Hepatocyte (in vitro differentiated cells): Measurements from ENCODE around the gene GEMIN4.

Source experiments
- EZH2 ChIP-seq: fragments of 200-600 bp; sonication (generic); IDR thresholded peaks from 2 replicates; pipeline ENCODE4 v1.6.1; 2016; ENCODE audit warnings: antibody characterized with exemption, mild to moderate bottlenecking, borderline replicate concordance
- TF ChIP-seq, protein P1 (sequence below): fragments of 200-600 bp; sonication (generic); IDR thresholded peaks from 2 replicates; pipeline ENCODE4 v1.5.1; 2016; ENCODE audit warnings: antibody characterized with exemption, mild to moderate bottlenecking; ENCODE audit not compliant: poor library complexity

DNA sequence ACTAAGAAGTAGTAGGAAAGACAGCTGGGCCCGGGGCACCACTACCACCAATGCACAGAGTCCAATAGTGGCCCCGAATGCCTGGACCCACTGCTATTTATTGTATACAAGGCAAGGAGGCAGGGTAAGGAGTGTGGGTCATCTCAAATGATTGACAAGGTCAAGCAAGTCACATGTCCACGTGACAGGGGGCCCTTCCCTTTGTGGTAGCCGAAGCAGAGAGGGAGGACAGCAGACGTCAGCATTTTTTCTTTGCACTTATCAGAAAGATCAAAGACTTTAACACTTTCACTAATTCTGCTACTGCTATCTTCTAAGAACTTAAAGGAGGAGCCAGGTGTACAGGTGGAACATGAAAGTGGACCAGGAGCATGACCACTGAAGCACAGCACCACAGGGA, 43.9 kb downstream of the GEMIN4 start:
- TF ChIP-seq, protein P1, sequence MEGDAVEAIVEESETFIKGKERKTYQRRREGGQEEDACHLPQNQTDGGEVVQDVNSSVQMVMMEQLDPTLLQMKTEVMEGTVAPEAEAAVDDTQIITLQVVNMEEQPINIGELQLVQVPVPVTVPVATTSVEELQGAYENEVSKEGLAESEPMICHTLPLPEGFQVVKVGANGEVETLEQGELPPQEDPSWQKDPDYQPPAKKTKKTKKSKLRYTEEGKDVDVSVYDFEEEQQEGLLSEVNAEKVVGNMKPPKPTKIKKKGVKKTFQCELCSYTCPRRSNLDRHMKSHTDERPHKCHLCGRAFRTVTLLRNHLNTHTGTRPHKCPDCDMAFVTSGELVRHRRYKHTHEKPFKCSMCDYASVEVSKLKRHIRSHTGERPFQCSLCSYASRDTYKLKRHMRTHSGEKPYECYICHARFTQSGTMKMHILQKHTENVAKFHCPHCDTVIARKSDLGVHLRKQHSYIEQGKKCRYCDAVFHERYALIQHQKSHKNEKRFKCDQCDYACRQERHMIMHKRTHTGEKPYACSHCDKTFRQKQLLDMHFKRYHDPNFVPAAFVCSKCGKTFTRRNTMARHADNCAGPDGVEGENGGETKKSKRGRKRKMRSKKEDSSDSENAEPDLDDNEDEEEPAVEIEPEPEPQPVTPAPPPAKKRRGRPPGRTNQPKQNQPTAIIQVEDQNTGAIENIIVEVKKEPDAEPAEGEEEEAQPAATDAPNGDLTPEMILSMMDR, result no peak
- TF ChIP-seq EZH2, result no peak
